ENCODE results near the gene ADRA2B. TPM values are rescaled to one million over a fixed set of nuclear protein-coding genes. Genes with fewer than 3 reads are reported as not detected.

Gene ADRA2B
- total RNA-seq, 6 experiments from 2014 or later = 1.7 to 8.1 (median 3.2) TPM

GRCh38 chr2:96108541-96109360, 7.6 kb downstream of the ADRA2B start:
- ATAC-seq = peak; percentile 29 to 56 (median 38)
- no peaks in the 10 kb centered on the region for H3K9me3 ChIP-seq
- H3K27me3 ChIP-seq = no peaks in the 10 kb centered on the region
- no peaks in the 10 kb centered on the region for H3K36me3 ChIP-seq
- DNase-seq = peak in 2 of 3 donors; percentile 17 to 48
- no peak for TF ChIP-seq POLR2A (IDR thresholded peaks at IDR 0.05)
- TF ChIP-seq, protein P1, sequence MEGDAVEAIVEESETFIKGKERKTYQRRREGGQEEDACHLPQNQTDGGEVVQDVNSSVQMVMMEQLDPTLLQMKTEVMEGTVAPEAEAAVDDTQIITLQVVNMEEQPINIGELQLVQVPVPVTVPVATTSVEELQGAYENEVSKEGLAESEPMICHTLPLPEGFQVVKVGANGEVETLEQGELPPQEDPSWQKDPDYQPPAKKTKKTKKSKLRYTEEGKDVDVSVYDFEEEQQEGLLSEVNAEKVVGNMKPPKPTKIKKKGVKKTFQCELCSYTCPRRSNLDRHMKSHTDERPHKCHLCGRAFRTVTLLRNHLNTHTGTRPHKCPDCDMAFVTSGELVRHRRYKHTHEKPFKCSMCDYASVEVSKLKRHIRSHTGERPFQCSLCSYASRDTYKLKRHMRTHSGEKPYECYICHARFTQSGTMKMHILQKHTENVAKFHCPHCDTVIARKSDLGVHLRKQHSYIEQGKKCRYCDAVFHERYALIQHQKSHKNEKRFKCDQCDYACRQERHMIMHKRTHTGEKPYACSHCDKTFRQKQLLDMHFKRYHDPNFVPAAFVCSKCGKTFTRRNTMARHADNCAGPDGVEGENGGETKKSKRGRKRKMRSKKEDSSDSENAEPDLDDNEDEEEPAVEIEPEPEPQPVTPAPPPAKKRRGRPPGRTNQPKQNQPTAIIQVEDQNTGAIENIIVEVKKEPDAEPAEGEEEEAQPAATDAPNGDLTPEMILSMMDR (IDR thresholded peaks at IDR 0.05) = no peak
- no peaks in the 10 kb centered on the region for H3K4me1 ChIP-seq
- peak overlapping the region in 1 of 3 donors; percentile 47 for H3K27ac ChIP-seq
- intact Hi-C loops (cut with DNase I) = no loop called here
- WGBS (ENCODE audit: insufficient coverage, low coverage, low lambda C conversion rate, missing lambda C conversion rate) = 36% methylated on average over 9 of the region's 17 CpGs
- no peak overlapping the region for H3K4me3 ChIP-seq

DNA sequence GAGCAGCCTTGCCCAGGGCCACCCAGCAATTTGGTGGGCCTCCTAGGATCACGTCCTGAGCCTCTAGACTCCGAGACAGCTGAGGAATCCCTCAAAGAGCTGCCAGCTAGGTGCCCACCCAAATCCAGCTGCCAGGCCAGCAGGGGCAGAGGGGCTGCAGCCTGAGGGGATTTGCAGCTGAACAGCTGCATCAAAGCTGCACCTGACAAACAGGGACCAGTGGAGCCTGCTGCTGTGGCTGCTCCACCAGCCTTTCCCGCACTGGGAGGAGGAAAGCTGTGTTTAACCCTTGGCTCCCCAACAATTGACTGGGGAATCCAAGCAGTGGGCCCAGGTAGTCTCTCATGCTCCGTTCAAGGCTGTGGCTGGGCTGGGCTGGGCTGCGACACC, 8.2 kb downstream of the ADRA2B start:
- intact Hi-C loops (cut with DNase I) = no loop called here
- no peaks in the 10 kb centered on the region for H3K9me3 ChIP-seq
- TF ChIP-seq POLR2A (IDR thresholded peaks at IDR 0.05) = no peak
- TF ChIP-seq, protein P1 (IDR thresholded peaks at IDR 0.05) = no peak
- peak in 2 of 3 donors; percentile 13 to 29 for DNase-seq
- no peaks in the 10 kb centered on the region for H3K27me3 ChIP-seq
- no peaks in the 10 kb centered on the region for H3K4me1 ChIP-seq
- ATAC-seq = no peak
- WGBS (ENCODE audit: insufficient coverage, low coverage, low lambda C conversion rate, missing lambda C conversion rate) = no CpG with 5 or more reads among the region's 5 CpGs
- H3K27ac ChIP-seq = peak overlapping the region in 1 of 3 donors; percentile 47
- H3K36me3 ChIP-seq = no peaks in the 10 kb centered on the region
- H3K4me3 ChIP-seq = no peak overlapping the region

GRCh38 chr2:96107708-96108065, 8.7 kb downstream of the ADRA2B start:
- Histone ChIP-seq H3K27ac (no peak overlapping the region), H3K4me1 (no peaks in the 10 kb centered on the region), H3K9me3 (no peaks in the 10 kb centered on the region), H3K27me3 (no peaks in the 10 kb centered on the region), H3K36me3 (no peaks in the 10 kb centered on the region), H3K4me3 (no peak overlapping the region)
- intact Hi-C loops (cut with DNase I) = no loop called here
- ATAC-seq (no peak), DNase-seq (peak in 1 of 3 donors; percentile 35)
- 45% methylated on average over 2 of the region's 3 CpGs for WGBS (ENCODE audit: insufficient coverage, low coverage, low lambda C conversion rate, missing lambda C conversion rate)
- TF ChIP-seq POLR2A (IDR thresholded peaks at IDR 0.05) = no peak
- TF ChIP-seq, protein P1 (IDR thresholded peaks at IDR 0.05) = no peak

DNA sequence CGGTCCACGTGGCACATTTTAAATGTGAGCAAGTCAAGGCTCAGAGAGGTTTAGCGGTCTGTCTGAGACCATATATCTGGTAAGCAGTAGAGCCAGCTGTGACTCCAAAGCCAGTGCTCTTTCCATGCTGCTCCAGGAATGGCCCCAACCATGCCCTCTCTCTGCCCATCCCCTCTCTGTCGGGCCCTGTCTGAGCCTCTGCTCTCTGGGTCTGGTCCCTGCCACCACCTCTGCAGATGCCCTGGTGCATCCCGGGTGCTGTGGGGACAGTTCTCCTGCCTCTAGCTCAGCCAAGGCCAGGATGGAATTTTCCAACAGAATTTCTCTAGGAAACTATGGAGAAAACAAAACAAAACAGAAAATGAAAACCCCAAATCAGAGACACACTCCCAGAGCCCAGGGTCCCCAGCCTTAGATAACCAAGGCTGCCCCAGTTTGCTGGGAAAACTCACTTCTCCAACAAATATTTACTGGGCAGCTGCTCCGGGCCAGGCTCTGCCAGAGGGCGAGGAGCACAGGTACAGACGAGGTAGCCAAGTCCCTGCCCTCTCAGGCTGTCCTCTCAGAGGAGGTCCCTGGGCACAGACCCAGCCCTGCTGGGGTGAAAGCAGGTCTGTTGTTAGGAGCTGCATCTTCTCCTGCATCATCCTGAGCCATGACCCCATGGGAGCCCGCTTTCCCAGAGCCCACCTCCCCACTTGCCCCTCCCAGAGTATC, 9.2 kb downstream of the ADRA2B start:
- DNase-seq (peak in 2 of 3 donors; percentile 21 to 56), ATAC-seq (peak in 2 of 4 donors; percentile 5 to 45)
- intact Hi-C loops (cut with DNase I) = no loop called here
- 75% methylated on average over 2 of the region's 9 CpGs for WGBS (ENCODE audit: insufficient coverage, low coverage, low lambda C conversion rate, missing lambda C conversion rate)
- H3K27ac ChIP-seq = no peak overlapping the region
- TF ChIP-seq POLR2A (IDR thresholded peaks at IDR 0.05) = no peak
- TF ChIP-seq, protein P1 (IDR thresholded peaks at IDR 0.05) = no peak
- H3K36me3 ChIP-seq = no peaks in the 10 kb centered on the region
- H3K27me3 ChIP-seq = no peaks in the 10 kb centered on the region
- no peak overlapping the region for H3K4me3 ChIP-seq
- H3K4me1 ChIP-seq = no peaks in the 10 kb centered on the region
- no peaks in the 10 kb centered on the region for H3K9me3 ChIP-seq
